ENCODE results near the gene GRIN3A.
"Not testable (repeated sequence)": the region's sequence is repeated elsewhere in the genome, so short reads cannot be mapped to it uniquely, and the experiment has no call there.

GRIN3A gene

DNA sequence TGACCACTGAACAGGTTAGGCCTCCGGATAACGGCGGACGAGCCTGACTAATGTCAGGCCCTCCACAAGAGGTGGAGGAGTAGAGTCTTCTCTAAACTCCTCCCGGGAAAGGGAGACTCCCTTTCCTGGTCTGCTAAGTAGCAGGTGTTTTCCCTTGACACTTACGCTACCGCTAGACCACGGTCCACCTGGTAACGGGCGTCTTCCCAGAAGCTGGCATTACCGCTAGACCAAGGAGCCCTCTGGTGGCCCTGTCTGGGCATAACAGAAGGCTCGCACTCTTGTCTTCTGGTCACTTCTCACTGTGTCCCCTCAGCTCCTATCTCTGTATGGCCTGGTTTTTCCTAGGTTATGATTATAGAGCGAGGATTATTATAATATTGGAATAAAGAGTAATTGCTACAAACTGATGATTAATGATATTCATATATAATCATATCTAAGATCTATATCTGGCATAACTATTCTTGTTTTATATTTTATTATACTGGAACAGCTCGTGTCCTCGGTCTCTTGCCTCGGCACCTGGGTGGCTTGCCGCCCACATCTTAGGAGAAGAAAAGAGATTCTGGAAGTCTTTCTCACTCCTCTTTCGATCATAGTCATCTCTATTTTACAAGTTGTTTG is 188.9 kb downstream of the GRIN3A start:
- H3K4me3 ChIP-seq (ENCODE audit: low read length, poor library complexity, severe bottlenecking); H3K4me1 ChIP-seq (ENCODE audit: insufficient read depth, low read length, poor library complexity, severe bottlenecking); H3K9me2 ChIP-seq (replicated peaks; ENCODE audit: low read depth, low read length); H2AFZ ChIP-seq (ENCODE audit: low read length); H4K20me1 ChIP-seq (ENCODE audit: insufficient read depth, low read length, poor library complexity, severe bottlenecking); H3K9ac ChIP-seq (ENCODE audit: low read depth, low read length, poor library complexity, severe bottlenecking); H3K4me2 ChIP-seq (ENCODE audit: low read depth, low read length, poor library complexity, severe bottlenecking); H3F3A ChIP-seq (ENCODE audit: low read depth); H3K9me3 ChIP-seq (ENCODE audit: insufficient read depth, low read depth, low read length); H3K27me3 ChIP-seq (ENCODE audit: insufficient read depth, low read length, poor library complexity, severe bottlenecking); H3K79me2 ChIP-seq (ENCODE audit: insufficient read depth, low read length): not testable (repeated sequence)
- H3K36me3 ChIP-seq (ENCODE audit: insufficient read depth, low read length) = peaks cover 88% of the 10 kb centered on the region; the same call in 1 of the 2 replicates
- TF ChIP-seq, protein P1, sequence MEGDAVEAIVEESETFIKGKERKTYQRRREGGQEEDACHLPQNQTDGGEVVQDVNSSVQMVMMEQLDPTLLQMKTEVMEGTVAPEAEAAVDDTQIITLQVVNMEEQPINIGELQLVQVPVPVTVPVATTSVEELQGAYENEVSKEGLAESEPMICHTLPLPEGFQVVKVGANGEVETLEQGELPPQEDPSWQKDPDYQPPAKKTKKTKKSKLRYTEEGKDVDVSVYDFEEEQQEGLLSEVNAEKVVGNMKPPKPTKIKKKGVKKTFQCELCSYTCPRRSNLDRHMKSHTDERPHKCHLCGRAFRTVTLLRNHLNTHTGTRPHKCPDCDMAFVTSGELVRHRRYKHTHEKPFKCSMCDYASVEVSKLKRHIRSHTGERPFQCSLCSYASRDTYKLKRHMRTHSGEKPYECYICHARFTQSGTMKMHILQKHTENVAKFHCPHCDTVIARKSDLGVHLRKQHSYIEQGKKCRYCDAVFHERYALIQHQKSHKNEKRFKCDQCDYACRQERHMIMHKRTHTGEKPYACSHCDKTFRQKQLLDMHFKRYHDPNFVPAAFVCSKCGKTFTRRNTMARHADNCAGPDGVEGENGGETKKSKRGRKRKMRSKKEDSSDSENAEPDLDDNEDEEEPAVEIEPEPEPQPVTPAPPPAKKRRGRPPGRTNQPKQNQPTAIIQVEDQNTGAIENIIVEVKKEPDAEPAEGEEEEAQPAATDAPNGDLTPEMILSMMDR (conservative IDR thresholded peaks at IDR 0.05; ENCODE audit: low read length) = peak; percentile 13; the same call in 1 of the 2 replicates

DNA sequence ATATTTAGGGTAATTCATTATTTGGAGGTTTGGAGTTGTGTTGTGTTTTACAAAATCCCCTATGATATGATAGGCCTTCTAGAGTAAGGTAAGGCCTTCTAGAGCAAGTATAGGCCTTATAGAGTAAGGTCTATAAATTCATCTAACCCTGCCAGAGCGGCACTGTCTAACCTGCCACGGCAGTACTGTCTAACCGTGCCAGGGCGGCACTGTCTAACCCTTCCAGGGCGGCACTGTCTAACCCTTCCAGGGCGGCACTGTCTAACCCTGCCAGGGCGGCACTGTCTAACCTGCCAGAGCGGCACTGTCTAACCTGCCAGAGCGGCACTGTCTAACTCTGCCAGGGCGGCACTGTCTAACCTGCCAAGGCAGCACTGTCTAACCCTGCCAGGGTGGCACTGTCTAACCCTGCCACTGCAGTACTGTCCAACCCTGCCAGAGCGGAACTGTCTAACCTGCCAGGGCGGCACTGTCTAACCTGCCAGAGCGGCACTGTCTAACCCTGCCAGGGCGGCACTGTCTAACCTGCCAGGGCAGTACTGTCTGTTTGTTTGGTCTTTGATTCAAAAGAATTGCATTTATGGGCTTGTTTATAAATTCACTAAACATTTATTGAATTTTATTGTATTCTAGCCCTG is 195.2 kb downstream of the GRIN3A start:
- peaks cover 50% of the 10 kb centered on the region; the same call in 1 of the 2 replicates for H3K36me3 ChIP-seq (ENCODE audit: insufficient read depth, low read length)

DNA sequence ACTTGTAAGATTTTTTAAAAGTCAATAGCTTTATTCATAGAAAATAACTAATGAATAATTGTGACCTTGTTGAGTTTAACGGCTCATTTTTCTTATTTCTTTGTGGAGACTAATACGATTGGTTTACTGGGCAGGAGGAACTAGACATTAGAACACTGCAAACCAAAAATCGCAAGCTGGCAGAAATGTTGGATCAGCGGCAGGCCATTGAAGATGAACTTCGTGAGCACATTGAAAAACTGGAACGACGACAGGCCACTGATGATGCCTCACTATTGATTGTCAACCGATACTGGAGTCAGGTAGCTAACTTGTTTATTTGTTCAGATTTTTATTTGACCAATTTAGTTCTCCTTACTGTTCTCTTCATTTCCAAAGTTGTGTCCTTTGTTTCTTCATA is 198.4 kb downstream of the GRIN3A start:
- Histone ChIP-seq H3K79me2 (ENCODE audit: insufficient read depth, low read length) (peaks cover 23% of the 10 kb centered on the region), H4K20me1 (ENCODE audit: insufficient read depth, low read length, poor library complexity, severe bottlenecking) (peaks cover 37% of the 10 kb centered on the region), H3K9me2 (replicated peaks; ENCODE audit: low read depth, low read length) (no peaks in the 10 kb centered on the region), H3K9ac (ENCODE audit: low read depth, low read length, poor library complexity, severe bottlenecking) (no peak overlapping the region), H3K9me3 (ENCODE audit: insufficient read depth, low read depth, low read length) (no peaks in the 10 kb centered on the region), H3K4me3 (ENCODE audit: low read length, poor library complexity, severe bottlenecking) (no peak overlapping the region), H3K27me3 (ENCODE audit: insufficient read depth, low read length, poor library complexity, severe bottlenecking) (no peaks in the 10 kb centered on the region), H3K4me1 (ENCODE audit: insufficient read depth, low read length, poor library complexity, severe bottlenecking) (peaks cover 11% of the 10 kb centered on the region), H3F3A (ENCODE audit: low read depth) (no peaks in the 10 kb centered on the region), H2AFZ (ENCODE audit: low read length) (no peak overlapping the region), H3K4me2 (ENCODE audit: low read depth, low read length, poor library complexity, severe bottlenecking) (no peak overlapping the region), H3K36me3 (ENCODE audit: insufficient read depth, low read length) (peaks cover 20% of the 10 kb centered on the region; the same call in 1 of the 2 replicates)
- TF ChIP-seq, protein P1 (conservative IDR thresholded peaks at IDR 0.05; ENCODE audit: low read length) = no peak
- TF ChIP-seq EZH2phosphoT487 (IDR thresholded peaks at IDR 0.05; ENCODE audit: borderline replicate concordance) = no peak

More for the DNA sequence above, 195.2 kb downstream of the GRIN3A start:
- peaks cover 17% of the 10 kb centered on the region for H4K20me1 ChIP-seq (ENCODE audit: insufficient read depth, low read length, poor library complexity, severe bottlenecking)
- H3K4me1 ChIP-seq (ENCODE audit: insufficient read depth, low read length, poor library complexity, severe bottlenecking) = peaks cover 1% of the 10 kb centered on the region
- H2AFZ ChIP-seq (ENCODE audit: low read length) = no peak overlapping the region
- H3K9me2 ChIP-seq (replicated peaks; ENCODE audit: low read depth, low read length) = no peaks in the 10 kb centered on the region
- no peaks in the 10 kb centered on the region for H3F3A ChIP-seq (ENCODE audit: low read depth)
- no peaks in the 10 kb centered on the region for H3K9me3 ChIP-seq (ENCODE audit: insufficient read depth, low read depth, low read length)
- peaks cover 3% of the 10 kb centered on the region; the same call in 1 of the 2 replicates for H3K79me2 ChIP-seq (ENCODE audit: insufficient read depth, low read length)
- no peak overlapping the region for H3K4me2 ChIP-seq (ENCODE audit: low read depth, low read length, poor library complexity, severe bottlenecking)
- no peaks in the 10 kb centered on the region for H3K27me3 ChIP-seq (ENCODE audit: insufficient read depth, low read length, poor library complexity, severe bottlenecking)
- H3K4me3 ChIP-seq (ENCODE audit: low read length, poor library complexity, severe bottlenecking) = no peak overlapping the region
- H3K9ac ChIP-seq (ENCODE audit: low read depth, low read length, poor library complexity, severe bottlenecking) = no peak overlapping the region
- TF ChIP-seq, protein P1 (conservative IDR thresholded peaks at IDR 0.05; ENCODE audit: low read length) = no peak
- no peak for TF ChIP-seq EZH2phosphoT487 (IDR thresholded peaks at IDR 0.05; ENCODE audit: borderline replicate concordance)

Data from Loucy (cell line).